Bronchial epithelial cell (primary cell): ENCODE data around the gene ZFYVE27. TPM values are rescaled to one million over a fixed set of nuclear protein-coding genes. Genes with fewer than 3 reads are reported as not detected.
A peak's percentile ranks its signal among the peaks of the same experiment; 100 is the strongest.

Source experiments
- DNase-seq: peaks from one replicate; pipeline ENCODE4 v3.0.0-alpha.2; 2010; ENCODE audit warnings: low read depth
- FAIRE-seq: peaks from 2 replicates; lab custom pipeline; 2011; peaks lifted over from hg19 to GRCh38; lab: Jason Lieb, UNC
- H3K27me3 ChIP-seq: 2 replicates; pipeline ENCODE4 v1.5.1; 2011; ENCODE audit warnings: low read length; ENCODE audit not compliant: control insufficient read depth, insufficient read depth
- H3K36me3 ChIP-seq: 2 replicates; pipeline ENCODE4 v1.5.1; 2011; ENCODE audit warnings: low read length; ENCODE audit not compliant: control insufficient read depth, insufficient read depth
- H3K4me3 ChIP-seq: 2 replicates; pipeline ENCODE4 v1.5.1; 2011; ENCODE audit warnings: mild to moderate bottlenecking, low read depth, low read length, control low read depth
- total RNA-seq: library from RNA; depleted of rRNA; stranded (reverse); fragments of >200 nt; gene quantifications from 2 replicates; pipeline ENCODE4 v1.2.1, GENCODE V29; 2014
- TF ChIP-seq, protein P1 (sequence below): IDR thresholded peaks from 2 replicates; pipeline ENCODE4 v1.5.1; 2011; ENCODE audit warnings: mild to moderate bottlenecking, moderate library complexity, low read length, control low read depth, inconsistent platforms; ENCODE audit not compliant: insufficient read depth, severe bottlenecking

ZFYVE27 gene
- total RNA-seq, 1 donor from 2014 or later = 15.3 TPM

DNA sequence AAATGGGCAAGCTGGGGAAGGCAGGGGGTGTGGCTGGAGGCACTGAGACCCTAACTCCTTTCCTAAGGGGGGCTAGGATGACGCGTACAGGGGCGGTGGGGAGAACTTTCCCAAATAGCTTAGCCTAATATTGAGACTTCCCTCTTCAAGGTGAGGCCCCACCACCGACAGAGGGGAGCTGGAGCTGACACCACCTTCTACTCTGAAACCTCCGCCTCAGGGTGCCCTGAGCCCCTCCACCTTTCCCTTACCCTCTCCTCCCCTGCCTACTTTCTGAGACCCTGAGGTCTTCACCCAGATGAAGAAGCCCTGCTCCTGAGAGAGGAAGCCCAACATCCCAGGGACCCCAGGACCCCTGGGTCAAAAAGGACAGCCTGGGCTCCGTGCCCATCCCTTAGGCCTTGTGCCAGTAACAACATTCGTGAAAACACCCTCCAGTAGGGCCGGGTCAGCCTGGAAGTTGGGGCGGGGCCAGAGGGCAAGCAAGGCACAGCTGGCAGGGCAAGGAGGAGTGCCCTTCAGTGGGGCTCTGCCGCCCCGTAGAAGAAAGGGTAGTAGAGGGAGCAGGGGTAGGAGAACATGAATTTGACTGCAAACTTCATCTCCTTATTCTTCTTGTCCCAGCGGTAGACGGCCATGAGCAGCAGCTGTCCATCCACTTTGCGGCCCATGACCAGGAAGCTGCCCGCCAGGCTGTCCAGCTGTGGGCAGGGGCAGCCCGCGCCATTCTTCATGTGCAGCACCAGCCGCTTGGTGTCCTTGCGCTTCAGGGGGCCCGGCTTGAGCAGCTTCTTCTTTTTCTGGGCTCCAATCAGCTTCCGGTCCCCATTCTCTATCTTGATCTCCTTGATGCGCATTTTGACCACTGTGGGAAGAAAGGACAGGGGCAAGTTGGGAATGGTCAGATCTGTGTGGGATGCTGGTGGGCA lies 30.3 kb downstream of the ZFYVE27 start:
- peaks cover 11% of the 10 kb centered on the region for H3K27me3 ChIP-seq
- no peaks in the 10 kb centered on the region for H3K36me3 ChIP-seq
- DNase-seq = no peak
- no peak overlapping the region for H3K4me3 ChIP-seq
- FAIRE-seq = no peak
- TF ChIP-seq, protein P1, sequence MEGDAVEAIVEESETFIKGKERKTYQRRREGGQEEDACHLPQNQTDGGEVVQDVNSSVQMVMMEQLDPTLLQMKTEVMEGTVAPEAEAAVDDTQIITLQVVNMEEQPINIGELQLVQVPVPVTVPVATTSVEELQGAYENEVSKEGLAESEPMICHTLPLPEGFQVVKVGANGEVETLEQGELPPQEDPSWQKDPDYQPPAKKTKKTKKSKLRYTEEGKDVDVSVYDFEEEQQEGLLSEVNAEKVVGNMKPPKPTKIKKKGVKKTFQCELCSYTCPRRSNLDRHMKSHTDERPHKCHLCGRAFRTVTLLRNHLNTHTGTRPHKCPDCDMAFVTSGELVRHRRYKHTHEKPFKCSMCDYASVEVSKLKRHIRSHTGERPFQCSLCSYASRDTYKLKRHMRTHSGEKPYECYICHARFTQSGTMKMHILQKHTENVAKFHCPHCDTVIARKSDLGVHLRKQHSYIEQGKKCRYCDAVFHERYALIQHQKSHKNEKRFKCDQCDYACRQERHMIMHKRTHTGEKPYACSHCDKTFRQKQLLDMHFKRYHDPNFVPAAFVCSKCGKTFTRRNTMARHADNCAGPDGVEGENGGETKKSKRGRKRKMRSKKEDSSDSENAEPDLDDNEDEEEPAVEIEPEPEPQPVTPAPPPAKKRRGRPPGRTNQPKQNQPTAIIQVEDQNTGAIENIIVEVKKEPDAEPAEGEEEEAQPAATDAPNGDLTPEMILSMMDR = no peak

GRCh38 chr10:97768322-97769315 lies 31.7 kb downstream of the ZFYVE27 start:
- FAIRE-seq = no peak
- TF ChIP-seq, protein P1 = no peak
- DNase-seq = no peak
- Histone ChIP-seq H3K36me3 (no peaks in the 10 kb centered on the region), H3K4me3 (no peak overlapping the region), H3K27me3 (peaks cover 20% of the 10 kb centered on the region)

DNA sequence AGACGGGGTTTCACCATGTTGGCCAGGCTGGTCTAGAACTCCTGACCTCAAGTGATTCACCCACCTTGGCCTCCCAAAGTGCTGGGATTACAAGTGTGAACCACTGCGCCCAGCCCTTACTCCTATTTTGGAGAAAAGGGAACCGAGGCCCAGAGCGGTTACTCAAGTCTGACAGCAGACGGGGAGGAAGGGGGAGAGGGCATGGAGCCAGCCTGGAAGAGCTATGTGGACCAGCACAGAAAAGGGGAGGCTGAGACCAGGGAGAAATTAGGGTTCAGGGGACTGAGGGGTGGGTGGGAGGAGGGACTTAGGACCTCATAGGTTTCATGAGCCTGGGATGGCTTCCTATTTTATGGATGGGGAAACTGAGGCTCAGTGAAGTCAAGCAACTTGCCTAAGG lies 33.3 kb downstream of the ZFYVE27 start:
- no peak for DNase-seq
- TF ChIP-seq, protein P1 = no peak
- no peaks in the 10 kb centered on the region for H3K36me3 ChIP-seq
- no peak overlapping the region for H3K4me3 ChIP-seq
- H3K27me3 ChIP-seq = peaks cover 23% of the 10 kb centered on the region
- FAIRE-seq = no peak

GRCh38 chr10:97771055-97771891 lies 34.3 kb downstream of the ZFYVE27 start:
- Histone ChIP-seq H3K27me3 (peaks cover 23% of the 10 kb centered on the region), H3K36me3 (no peaks in the 10 kb centered on the region), H3K4me3 (no peak overlapping the region)
- FAIRE-seq (no peak), DNase-seq (peak; percentile 8)
- TF ChIP-seq, protein P1 = no peak
